ENCODE results near the gene TCF12. TPM values are rescaled to one million over a fixed set of nuclear protein-coding genes. Genes with fewer than 3 reads are reported as not detected.

The TCF12 gene
- total RNA-seq, 1 experiment from 2014 or later, result 76.7 TPM

DNA sequence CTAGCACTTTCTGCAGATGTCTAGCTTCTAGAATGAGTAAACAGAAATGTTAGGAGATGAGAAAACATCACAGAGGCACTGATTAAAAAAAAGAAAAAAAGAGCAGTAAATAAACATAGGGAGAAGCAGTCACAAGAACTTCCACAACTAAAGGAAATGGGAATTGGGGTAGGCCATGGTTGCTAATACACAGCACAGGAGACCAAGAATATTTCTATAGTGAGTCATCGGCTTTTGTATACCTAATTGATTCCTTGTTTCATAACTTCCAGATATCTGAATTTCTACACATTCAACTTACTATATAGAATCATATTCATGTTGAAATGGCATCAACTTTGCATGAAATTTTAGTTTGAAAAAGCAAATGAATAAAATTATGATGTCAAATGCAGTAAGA, 47.3 kb upstream of the TCF12 start:
- Mint-ChIP-seq H3K27me3 (ENCODE audit: low read depth) (no peaks in the 10 kb centered on the region), H3K36me3 (ENCODE audit: insufficient read depth in 1 of 3, low read depth in 3 of 3) (no peaks in the 10 kb centered on the region), H3K27ac (no peak overlapping the region), H3K9me3 (no peaks in the 10 kb centered on the region), H3K4me1 (peaks cover 8% of the 10 kb centered on the region in 2 experiments), H3K4me3 (no peak overlapping the region)
- Histone ChIP-seq H3K18ac (ENCODE audit: insufficient read length, low read depth, low read length) (no peak overlapping the region), H4K8ac (replicated peaks; ENCODE audit: insufficient read length, low read depth, low read length) (no peak overlapping the region), H3K4me1 (ENCODE audit: insufficient read depth, low read length) (peaks cover 2% of the 10 kb centered on the region; the same call in 1 of the 2 replicates), H3K79me1 (ENCODE audit: insufficient read depth, low read depth, low read length, poor library complexity, severe bottlenecking) (no peaks in the 10 kb centered on the region), H4K91ac (ENCODE audit: insufficient read length, low read depth, low read length) (no peak overlapping the region), H3K27ac (ENCODE audit: insufficient read length, low read depth, low read length) (no peak overlapping the region), H3K4me2 (ENCODE audit: insufficient read depth, insufficient read length, low read length) (no peak overlapping the region), H2BK15ac (ENCODE audit: low read depth, low read length) (no peak overlapping the region), H3K23ac (ENCODE audit: insufficient read length, low read depth, low read length) (no peak overlapping the region), H3K9me3 (ENCODE audit: control insufficient read depth, low read depth, low read length) (no peaks in the 10 kb centered on the region), H3T11ph (ENCODE audit: low read length) (no peak overlapping the region), H4K20me1 (ENCODE audit: control insufficient read depth, insufficient read depth, insufficient read length) (no peaks in the 10 kb centered on the region), H2AFZ (ENCODE audit: low read length) (no peak overlapping the region), H3K56ac (ENCODE audit: insufficient read length, low read depth, low read length) (no peak overlapping the region), H2BK20ac (ENCODE audit: low read depth, low read length, poor library complexity, severe bottlenecking) (no peak overlapping the region), H3K27me3 (ENCODE audit: insufficient read depth, low read length) (no peaks in the 10 kb centered on the region), H3K79me2 (ENCODE audit: insufficient read depth, low read length) (no peaks in the 10 kb centered on the region), H2AK5ac (ENCODE audit: insufficient read length, low read length) (no peak overlapping the region), H4K5ac (ENCODE audit: insufficient read length, low read depth, low read length) (no peak overlapping the region), H2BK12ac (ENCODE audit: insufficient read length, low read depth, low read length) (no peak overlapping the region), H2BK5ac (ENCODE audit: insufficient read length, low read length) (no peak overlapping the region), H2BK120ac (ENCODE audit: low read depth, low read length, poor library complexity, severe bottlenecking) (no peak overlapping the region), H3K14ac (ENCODE audit: insufficient read depth, low read length) (no peak overlapping the region), H3K9ac (ENCODE audit: extremely low read depth, insufficient read length, low read length) (no peak overlapping the region), H3K23me2 (ENCODE audit: insufficient read length, low read depth, low read length, poor library complexity, severe bottlenecking) (no peaks in the 10 kb centered on the region), H3K4ac (ENCODE audit: low read depth, low read length) (no peak overlapping the region)
- no peak for DNase-seq
- WGBS (ENCODE audit: extremely low coverage, insufficient read length, low lambda C conversion rate), result no CpG with 5 or more reads among the region's 1 CpG
- no peak for TF ChIP-seq CTCF (conservative IDR thresholded peaks at IDR 0.05)

Measured in H9 (cell line).